Activated T-helper 1 cell treated with anti-CD3 and anti-CD28 coated beads, Interleukin-12 subunit alpha, Interleukin-12 subunit beta, Interleukin-2, Interleukin-4 antibody, amounts not matched to agents 30 ng/mL and 10 ng/mL and 1 ng/mL, durations not matched to agents 14 hours and 24 hours and 36 hours (primary cell): ENCODE results near the gene EVI2A. TPM values are rescaled to one million over a fixed set of nuclear protein-coding genes. Genes with fewer than 3 reads are reported as not detected.
A peak's percentile ranks its signal among the peaks of the same experiment; 100 is the strongest.
"Not testable (repeated sequence)": the region's sequence is repeated elsewhere in the genome, so short reads cannot be mapped to it uniquely, and the experiment has no call there.

Source experiments
- DNase-seq: peaks from one replicate; pipeline ENCODE4 v3.0.0; 2021; ENCODE audit warnings: low spot score
- H3K27ac Mint-ChIP-seq: one replicate; pipeline ENCODE4 v1.8.0; 2021; ENCODE audit warnings: mild to moderate bottlenecking, mixed read lengths
- H3K27me3 Mint-ChIP-seq: one replicate; pipeline ENCODE4 v1.8.0; 2022; ENCODE audit warnings: mild to moderate bottlenecking, moderate library complexity, mixed read lengths; ENCODE audit not compliant: insufficient read depth
- H3K36me3 Mint-ChIP-seq: one replicate; pipeline ENCODE4 v1.8.0; 2021; ENCODE audit warnings: low read depth, mixed read lengths
- H3K4me1 Mint-ChIP-seq: one replicate; pipeline ENCODE4 v1.8.0; 2021; ENCODE audit warnings: low read depth, mixed read lengths
- H3K4me3 Mint-ChIP-seq: one replicate; pipeline ENCODE4 v1.8.0; 2021; ENCODE audit warnings: mild to moderate bottlenecking, moderate library complexity, mixed read lengths
- H3K9me3 Mint-ChIP-seq: one replicate; pipeline ENCODE4 v1.8.0; 2021; ENCODE audit warnings: mixed read lengths
- intact Hi-C: fragments of 100-400 bp; cut with micrococcal nuclease; formaldehyde crosslinking; loops from one replicate; pipeline ENCODE4 v1.15.1; 2024
- total RNA-seq: library from RNA; stranded (reverse); gene quantifications from 2 replicates; pipeline ENCODE4 v1.2.3, GENCODE V29; 2022

EVI2A gene, protein sequence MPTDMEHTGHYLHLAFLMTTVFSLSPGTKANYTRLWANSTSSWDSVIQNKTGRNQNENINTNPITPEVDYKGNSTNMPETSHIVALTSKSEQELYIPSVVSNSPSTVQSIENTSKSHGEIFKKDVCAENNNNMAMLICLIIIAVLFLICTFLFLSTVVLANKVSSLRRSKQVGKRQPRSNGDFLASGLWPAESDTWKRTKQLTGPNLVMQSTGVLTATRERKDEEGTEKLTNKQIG
- total RNA-seq = 46.3 and 47.9 TPM in 2 replicates

DNA sequence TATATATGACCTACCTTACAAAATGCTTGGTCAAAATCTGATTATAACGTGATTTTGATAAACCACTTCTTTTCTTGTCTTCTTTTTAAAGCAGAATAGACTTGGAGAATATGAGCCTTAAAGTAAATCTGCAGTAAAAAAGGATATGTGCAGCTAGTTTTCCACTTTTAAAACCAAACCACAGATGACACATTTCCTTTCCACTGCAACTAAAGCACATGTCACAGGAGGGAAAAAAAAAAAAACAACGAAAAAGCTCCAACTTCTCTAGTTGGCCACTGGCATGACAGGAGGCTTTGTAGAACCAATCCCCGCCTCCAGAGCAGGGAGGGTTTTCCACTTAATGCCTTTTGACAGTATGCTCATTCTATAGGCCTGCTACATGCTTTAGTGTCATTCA lies at the start of gene EVI2A:
Gene EVI2A (minus strand): TSS at position 142 of the 400 bp plus-strand sequence. CDS start 2,609 bp downstream, outside the sequence.
- Mint-ChIP-seq H3K27ac (peak within 1 kb of the TSS; percentile 92), H3K4me1 (peaks cover 46% of the 10 kb centered on the region), H3K9me3 (no peaks in the 10 kb centered on the region), H3K4me3 (peak within 1 kb of the TSS; percentile 88), H3K27me3 (no peaks in the 10 kb centered on the region), H3K36me3 (peaks cover 22% of the 10 kb centered on the region)
- intact Hi-C loops = loop anchor here (1.0 to 2.0 kb wide), 3 partner anchors 13 to 187 kb away; no protein-coding TSS in a partner anchor
- DNase-seq = peak; percentile 80

DNA sequence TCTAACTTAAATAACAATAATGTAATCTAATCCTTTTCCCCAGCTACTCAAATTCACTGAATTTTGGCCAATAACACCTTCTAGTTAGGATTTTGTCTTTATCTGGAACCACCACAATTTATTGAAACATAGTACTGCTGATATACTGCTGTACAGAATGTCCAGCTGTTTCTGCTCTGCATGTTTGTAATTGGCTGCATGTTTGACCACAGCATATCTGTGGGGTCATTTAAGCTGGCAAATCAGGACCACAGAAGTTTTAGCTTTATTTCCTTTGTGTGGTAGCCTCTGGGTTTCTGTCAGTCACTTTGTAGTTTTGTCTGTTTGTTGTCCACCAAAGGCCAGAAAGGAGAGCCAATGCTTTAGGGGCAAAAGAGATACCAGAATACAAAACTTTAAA lies 47.8 kb upstream of the EVI2A start:
- no peak overlapping the region for H3K27ac Mint-ChIP-seq
- intact Hi-C loops = no loop called here
- peaks cover 7% of the 10 kb centered on the region for H3K36me3 Mint-ChIP-seq
- peaks cover 21% of the 10 kb centered on the region for H3K4me1 Mint-ChIP-seq
- no peaks in the 10 kb centered on the region for H3K9me3 Mint-ChIP-seq
- no peak overlapping the region for H3K4me3 Mint-ChIP-seq
- DNase-seq = no peak
- H3K27me3 Mint-ChIP-seq = no peaks in the 10 kb centered on the region

DNA sequence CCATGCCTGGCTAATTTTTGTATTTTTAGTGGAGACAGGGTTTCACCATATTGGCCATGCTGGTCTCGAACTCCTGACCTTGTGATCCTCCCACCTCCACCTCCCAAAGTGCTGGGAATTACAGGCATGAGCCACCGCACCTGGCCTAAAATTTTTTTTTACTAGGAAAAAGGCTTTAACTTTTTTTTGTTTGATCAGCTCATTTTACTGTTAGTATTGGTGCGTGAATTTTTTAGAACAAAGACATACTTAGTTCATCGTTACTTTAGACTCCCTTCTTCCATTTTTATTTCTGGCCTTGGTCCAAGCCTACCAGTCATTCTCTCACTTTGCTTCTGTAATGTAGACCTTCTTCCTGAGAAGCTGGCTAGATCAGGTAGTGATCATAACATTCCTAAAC lies 44.7 kb upstream of the EVI2A start:
- no peaks in the 10 kb centered on the region for H3K9me3 Mint-ChIP-seq

DNA sequence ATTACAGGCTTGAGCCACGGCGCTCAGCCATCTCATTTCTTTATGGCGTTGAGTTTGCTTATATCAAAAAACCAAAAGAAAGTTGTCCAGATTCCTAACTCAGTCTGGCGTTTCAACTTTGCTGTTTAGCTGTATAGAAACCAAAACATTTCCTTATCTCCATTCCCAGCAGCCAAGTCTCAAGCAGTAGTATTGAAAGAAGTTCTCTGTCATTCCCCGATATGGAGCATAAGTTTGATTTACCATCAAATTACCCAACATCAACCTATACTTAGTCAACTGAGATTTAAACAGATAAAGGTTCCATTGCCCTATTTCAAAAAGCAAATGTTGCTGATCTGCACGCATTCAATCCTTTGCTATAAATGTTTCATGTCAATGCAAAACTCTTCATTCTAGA lies 42.6 kb upstream of the EVI2A start:
- H3K4me3 Mint-ChIP-seq = no peak overlapping the region
- no peak overlapping the region for H3K27ac Mint-ChIP-seq
- intact Hi-C loops = no loop called here
- H3K27me3 Mint-ChIP-seq = no peaks in the 10 kb centered on the region
- DNase-seq = no peak
- H3K9me3 Mint-ChIP-seq = no peaks in the 10 kb centered on the region
- H3K36me3 Mint-ChIP-seq = peaks cover 14% of the 10 kb centered on the region
- no peaks in the 10 kb centered on the region for H3K4me1 Mint-ChIP-seq

More for the DNA sequence above, 44.7 kb upstream of the EVI2A start:
- intact Hi-C loops = no loop called here
- DNase-seq = no peak
- Mint-ChIP-seq H3K4me3 (no peak overlapping the region), H3K27ac (no peak overlapping the region), H3K27me3 (no peaks in the 10 kb centered on the region), H3K36me3 (peaks cover 10% of the 10 kb centered on the region), H3K4me1 (peaks cover 2% of the 10 kb centered on the region)

DNA sequence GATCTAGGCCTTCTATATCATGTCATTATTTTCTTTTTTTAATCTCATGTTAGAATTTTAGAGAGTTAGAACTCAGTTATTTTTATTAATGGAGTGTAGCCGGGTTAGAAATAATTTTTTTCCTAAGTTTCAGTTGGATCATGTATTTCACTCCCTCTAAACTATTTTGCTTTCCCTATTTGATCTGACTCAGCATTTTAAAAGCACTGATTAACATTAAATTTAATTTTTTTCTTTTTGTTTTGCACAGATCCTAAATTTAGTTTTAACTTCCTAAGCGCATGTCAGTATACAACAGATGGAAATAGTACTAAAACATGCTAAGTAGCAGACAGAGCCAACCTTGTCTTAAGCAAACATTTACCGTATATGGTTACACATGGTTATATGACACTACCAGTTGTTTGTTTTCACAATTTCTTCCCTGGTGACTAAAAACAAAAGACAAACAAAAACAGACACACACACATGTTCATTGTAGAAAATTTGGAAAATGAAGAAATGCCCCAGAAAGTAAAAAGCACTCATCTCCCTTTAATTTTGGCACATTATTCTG lies 36.5 kb upstream of the EVI2A start:
- DNase-seq = no peak
- no peak overlapping the region for H3K27ac Mint-ChIP-seq
- H3K9me3 Mint-ChIP-seq = no peaks in the 10 kb centered on the region
- no peaks in the 10 kb centered on the region for H3K4me1 Mint-ChIP-seq
- no peak overlapping the region for H3K4me3 Mint-ChIP-seq
- H3K27me3 Mint-ChIP-seq = no peaks in the 10 kb centered on the region
- intact Hi-C loops = no loop called here
- peaks cover 21% of the 10 kb centered on the region for H3K36me3 Mint-ChIP-seq

DNA sequence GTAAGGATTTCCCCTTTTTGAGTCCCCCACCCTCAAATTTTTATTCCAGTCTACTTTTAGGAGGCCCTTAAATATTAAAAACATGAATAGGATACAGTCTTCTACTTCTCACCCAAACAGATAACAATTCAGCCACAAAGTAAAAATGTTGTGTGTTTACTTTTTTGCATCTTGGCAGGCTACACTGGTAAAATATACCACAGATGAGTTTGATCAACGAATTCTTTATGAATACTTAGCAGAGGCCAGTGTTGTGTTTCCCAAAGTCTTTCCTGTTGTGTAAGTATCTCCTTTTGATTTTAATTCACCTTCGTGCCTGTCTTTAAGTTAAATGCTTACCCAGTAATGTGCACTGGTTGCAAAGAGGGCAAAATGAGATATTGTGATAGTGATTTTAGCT lies 35.7 kb upstream of the EVI2A start:
- Mint-ChIP-seq H3K4me1 (no peaks in the 10 kb centered on the region), H3K27ac (no peak overlapping the region), H3K36me3 (peaks cover 18% of the 10 kb centered on the region), H3K27me3 (no peaks in the 10 kb centered on the region), H3K4me3 (no peak overlapping the region), H3K9me3 (no peaks in the 10 kb centered on the region)
- intact Hi-C loops = no loop called here
- no peak for DNase-seq

DNA sequence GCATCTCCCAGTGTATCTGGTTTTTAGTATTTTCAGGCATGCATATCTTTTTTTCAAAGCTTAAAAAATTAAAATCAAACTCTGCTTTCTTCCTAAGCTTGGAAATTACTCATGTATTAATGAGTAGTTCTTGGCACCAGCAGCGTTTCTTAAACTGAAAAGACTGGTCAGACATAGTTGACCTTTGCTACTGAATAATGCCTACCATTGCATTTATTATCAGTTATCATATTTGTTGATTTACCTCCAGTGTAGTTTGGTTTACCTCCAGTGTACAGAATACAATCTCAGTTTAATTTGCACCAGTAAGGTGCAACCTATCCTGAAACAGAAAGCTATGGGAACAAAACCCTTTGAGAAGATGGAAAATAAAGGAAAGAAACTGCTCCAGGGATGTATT lies 34.5 kb upstream of the EVI2A start:
- no peaks in the 10 kb centered on the region for H3K9me3 Mint-ChIP-seq
- H3K27ac Mint-ChIP-seq = no peak overlapping the region
- intact Hi-C loops = no loop called here
- no peaks in the 10 kb centered on the region for H3K4me1 Mint-ChIP-seq
- peaks cover 18% of the 10 kb centered on the region for H3K36me3 Mint-ChIP-seq
- DNase-seq = no peak
- H3K27me3 Mint-ChIP-seq = no peaks in the 10 kb centered on the region
- H3K4me3 Mint-ChIP-seq = no peak overlapping the region

DNA sequence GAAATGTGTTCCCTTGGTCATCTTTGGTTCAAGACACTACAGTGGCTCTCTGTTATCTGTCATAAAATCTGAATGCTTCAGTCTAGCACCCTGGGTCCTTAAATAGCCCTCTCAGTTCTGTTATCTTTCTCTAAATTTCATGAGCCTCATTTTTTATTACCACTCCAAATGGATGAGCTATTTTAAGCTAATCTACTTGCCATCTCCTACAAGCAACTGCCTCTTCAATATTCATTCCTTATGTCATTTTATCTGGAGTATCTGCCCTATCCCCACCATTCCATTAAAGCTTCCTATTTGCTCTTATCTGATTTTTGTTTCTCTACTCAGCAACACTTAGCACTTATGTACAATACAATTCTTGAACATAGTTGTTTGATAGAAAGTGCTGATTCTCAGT lies 28.0 kb upstream of the EVI2A start:
- Mint-ChIP-seq H3K9me3 (no peaks in the 10 kb centered on the region), H3K27me3 (no peaks in the 10 kb centered on the region), H3K27ac (no peak overlapping the region), H3K4me1 (no peaks in the 10 kb centered on the region), H3K4me3 (no peak overlapping the region), H3K36me3 (peaks cover 12% of the 10 kb centered on the region)
- intact Hi-C loops = no loop called here
- DNase-seq = no peak

DNA sequence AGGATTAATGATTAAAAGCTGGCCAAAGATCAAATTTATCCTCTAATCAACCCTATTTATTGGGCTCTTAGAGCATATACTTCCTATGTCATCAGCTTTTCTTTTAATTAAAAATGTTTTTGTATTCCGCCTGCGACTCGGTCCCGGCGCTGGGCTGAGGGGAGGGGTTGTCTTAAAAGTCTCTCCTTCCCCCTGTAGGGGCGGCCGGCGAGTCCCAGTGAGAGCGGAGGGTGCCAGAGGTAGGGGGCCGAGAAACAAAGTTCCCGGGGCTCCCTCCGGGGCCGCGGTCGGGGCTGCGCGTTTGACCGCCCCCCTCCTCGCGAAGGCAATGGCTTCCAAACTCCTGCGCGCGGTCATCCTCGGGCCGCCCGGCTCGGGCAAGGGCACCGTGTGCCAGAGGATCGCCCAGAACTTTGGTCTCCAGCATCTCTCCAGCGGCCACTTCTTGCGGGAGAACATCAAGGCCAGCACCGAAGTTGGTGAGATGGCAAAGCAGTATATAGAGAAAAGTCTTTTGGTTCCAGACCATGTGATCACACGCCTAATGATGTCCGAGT lies 23.8 kb upstream of the EVI2A start:
- DNase-seq, H3K9me3 Mint-ChIP-seq, H3K36me3 Mint-ChIP-seq, H3K27me3 Mint-ChIP-seq, H3K4me3 Mint-ChIP-seq, H3K27ac Mint-ChIP-seq, H3K4me1 Mint-ChIP-seq, intact Hi-C loops: not testable (repeated sequence)

DNA sequence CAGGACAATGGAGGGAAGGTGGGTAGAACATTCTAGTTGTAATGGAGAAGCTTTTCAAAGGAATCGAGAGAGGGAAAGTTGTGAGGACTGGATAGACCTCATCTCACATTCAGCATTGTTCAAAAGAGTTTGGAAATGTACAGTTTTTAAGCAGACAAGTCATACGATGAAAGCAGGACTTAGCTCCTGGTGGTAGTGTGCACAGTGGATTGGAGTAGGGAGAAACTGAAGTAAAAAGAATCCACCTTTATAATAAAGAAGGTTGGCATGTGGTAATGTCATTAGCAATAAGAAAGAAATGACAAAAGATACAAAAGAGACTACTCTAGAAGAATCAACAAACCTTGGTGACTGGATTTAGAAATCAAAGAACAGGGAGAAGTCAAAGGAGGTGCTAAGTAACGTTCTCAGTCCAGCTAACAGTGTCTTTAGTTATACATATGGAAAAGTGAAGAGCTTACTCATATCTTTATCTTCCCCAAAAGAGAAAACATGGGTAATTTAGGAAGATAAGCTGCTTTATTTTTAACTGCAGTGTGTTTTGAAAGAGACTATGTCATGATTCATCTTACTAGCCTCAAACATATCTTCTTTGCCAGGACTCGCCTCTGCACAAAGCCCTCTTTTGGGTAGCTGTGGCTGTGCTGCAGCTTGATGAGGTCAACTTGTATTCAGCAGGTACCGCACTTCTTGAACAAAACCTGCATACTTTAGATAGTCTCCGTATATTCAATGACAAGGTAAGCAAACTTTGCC lies 18.7 kb upstream of the EVI2A start:
- H3K9me3 Mint-ChIP-seq = no peaks in the 10 kb centered on the region
- H3K4me3 Mint-ChIP-seq = no peak overlapping the region
- intact Hi-C loops = no loop called here
- H3K27ac Mint-ChIP-seq = no peak overlapping the region
- DNase-seq = no peak
- H3K4me1 Mint-ChIP-seq = no peaks in the 10 kb centered on the region
- peaks cover 3% of the 10 kb centered on the region for H3K27me3 Mint-ChIP-seq
- H3K36me3 Mint-ChIP-seq = peaks cover 10% of the 10 kb centered on the region

DNA sequence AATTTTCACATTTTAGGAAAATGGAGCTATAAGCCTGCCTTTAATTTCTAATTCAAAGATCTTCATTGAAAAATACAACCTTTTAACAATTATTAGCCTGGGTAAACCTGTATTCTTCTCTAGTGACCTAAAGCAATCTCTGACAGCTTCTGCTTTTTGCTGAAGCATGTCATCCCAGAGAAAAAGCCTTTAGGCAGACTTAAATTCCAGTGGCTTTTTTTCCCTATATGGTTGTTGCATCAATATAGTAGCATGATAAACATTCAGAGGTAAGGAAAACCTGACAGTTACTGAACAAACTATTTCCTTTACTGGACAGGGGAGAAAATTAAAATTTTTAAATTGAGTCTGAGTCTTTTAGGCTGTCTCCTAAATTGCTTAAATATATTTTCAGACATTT lies 7.8 kb upstream of the EVI2A start:
- intact Hi-C loops = no loop called here
- Mint-ChIP-seq H3K9me3 (no peaks in the 10 kb centered on the region), H3K4me3 (no peak overlapping the region), H3K4me1 (peaks cover 25% of the 10 kb centered on the region), H3K27me3 (no peaks in the 10 kb centered on the region), H3K36me3 (peaks cover 10% of the 10 kb centered on the region), H3K27ac (no peak overlapping the region)
- no peak for DNase-seq

DNA sequence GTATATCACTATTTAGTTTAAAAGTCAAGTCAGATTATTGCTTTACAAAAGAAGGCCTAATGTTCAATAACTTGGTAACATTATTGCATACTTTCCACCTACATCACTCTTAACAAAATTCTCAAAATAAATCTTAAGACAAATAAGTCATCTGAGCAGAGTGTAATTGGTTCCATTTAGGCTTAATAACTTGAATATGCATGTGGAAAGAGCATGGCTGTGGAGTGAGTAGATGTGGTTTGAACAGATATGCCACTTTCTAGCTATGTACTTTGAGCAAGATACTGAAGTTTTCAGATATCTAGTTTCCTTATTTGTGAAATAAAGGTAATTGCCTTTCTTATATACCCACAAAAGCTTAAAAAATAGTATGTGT lies 6.7 kb upstream of the EVI2A start:
- peak overlapping the region; percentile 25 for H3K27ac Mint-ChIP-seq
- H3K4me3 Mint-ChIP-seq = no peak overlapping the region
- intact Hi-C loops = no loop called here

DNA sequence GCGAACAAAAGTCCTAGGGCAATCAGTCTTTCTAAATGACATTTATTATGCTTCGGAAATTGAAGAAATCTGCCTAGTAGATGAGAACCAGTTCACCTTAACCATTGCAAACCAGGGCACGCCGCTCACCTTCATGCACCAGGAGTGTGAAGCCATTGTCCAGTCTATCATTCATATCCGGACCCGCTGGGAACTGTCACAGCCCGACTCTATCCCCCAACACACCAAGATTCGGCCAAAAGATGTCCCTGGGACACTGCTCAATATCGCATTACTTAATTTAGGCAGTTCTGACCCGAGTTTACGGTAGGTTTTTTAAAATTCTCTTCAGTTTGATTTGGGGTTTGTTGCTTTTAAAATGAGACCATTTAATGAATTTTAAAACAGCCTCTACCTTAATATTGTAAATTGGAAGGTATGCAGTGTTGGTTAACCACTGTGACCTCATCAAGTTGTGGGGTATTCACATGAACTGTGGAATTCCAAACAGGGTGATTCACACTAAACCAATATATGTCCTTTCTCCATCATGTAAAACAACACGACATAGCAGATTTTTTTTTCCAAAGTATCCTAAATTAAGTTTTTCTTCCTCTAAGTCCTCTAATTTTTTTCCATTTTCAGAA lies 6.2 kb upstream of the EVI2A start:
- H3K27ac Mint-ChIP-seq = peak overlapping the region; percentile 25
- intact Hi-C loops = no loop called here

More for the DNA sequence above, 6.7 kb upstream of the EVI2A start:
- peaks cover 31% of the 10 kb centered on the region for H3K4me1 Mint-ChIP-seq
- H3K36me3 Mint-ChIP-seq = peaks cover 12% of the 10 kb centered on the region
- no peaks in the 10 kb centered on the region for H3K9me3 Mint-ChIP-seq
- H3K27me3 Mint-ChIP-seq = no peaks in the 10 kb centered on the region
- DNase-seq = no peak

More for the DNA sequence above, 6.2 kb upstream of the EVI2A start:
- Mint-ChIP-seq H3K4me1 (peaks cover 34% of the 10 kb centered on the region), H3K36me3 (peaks cover 12% of the 10 kb centered on the region), H3K4me3 (no peak overlapping the region), H3K27me3 (no peaks in the 10 kb centered on the region), H3K9me3 (no peaks in the 10 kb centered on the region)
- DNase-seq = no peak
